DND-41 (cell line): Measurements from ENCODE around the gene EIF5B.

Experiments
- EZH2 ChIP-seq: IDR thresholded peaks from 3 replicates; pipeline ENCODE4 v1.6.1; 2012; ENCODE audit warnings: borderline replicate concordance, low read depth, mild to moderate bottlenecking, moderate library complexity, low read length, inconsistent platforms; ENCODE audit not compliant: severe bottlenecking
- TF ChIP-seq, protein P1 (sequence below): IDR thresholded peaks from 2 replicates; pipeline ENCODE4 v1.5.1; 2012; ENCODE audit warnings: borderline replicate concordance, low read length, moderate library complexity, mild to moderate bottlenecking; ENCODE audit not compliant: poor library complexity, severe bottlenecking; ENCODE audit errors: extremely low read depth

DNA sequence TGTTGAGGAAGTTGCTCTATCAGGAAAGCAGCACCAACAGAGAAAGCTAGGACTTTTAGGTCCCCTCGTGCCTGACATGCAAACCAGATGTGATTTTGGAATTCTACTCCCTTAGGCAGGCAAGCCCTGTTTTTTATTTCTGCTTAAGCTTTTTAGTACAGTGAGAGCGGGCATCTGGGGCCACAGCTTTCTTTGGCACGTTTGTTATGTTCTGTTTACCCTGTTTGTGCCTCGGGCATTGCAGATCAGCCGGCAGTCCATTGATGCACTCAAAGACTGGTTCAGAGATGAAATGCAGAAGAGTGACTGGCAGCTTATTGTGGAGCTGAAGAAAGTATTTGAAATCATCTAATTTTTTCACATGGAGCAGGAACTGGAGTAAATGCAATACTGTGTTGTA is 61.9 kb downstream of the EIF5B start:
- TF ChIP-seq, protein P1, sequence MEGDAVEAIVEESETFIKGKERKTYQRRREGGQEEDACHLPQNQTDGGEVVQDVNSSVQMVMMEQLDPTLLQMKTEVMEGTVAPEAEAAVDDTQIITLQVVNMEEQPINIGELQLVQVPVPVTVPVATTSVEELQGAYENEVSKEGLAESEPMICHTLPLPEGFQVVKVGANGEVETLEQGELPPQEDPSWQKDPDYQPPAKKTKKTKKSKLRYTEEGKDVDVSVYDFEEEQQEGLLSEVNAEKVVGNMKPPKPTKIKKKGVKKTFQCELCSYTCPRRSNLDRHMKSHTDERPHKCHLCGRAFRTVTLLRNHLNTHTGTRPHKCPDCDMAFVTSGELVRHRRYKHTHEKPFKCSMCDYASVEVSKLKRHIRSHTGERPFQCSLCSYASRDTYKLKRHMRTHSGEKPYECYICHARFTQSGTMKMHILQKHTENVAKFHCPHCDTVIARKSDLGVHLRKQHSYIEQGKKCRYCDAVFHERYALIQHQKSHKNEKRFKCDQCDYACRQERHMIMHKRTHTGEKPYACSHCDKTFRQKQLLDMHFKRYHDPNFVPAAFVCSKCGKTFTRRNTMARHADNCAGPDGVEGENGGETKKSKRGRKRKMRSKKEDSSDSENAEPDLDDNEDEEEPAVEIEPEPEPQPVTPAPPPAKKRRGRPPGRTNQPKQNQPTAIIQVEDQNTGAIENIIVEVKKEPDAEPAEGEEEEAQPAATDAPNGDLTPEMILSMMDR, result no peak
- no peak for TF ChIP-seq EZH2
